A549 (cell line): ENCODE measurements around the gene SCNN1A. TPM values are rescaled to one million over a fixed set of nuclear protein-coding genes. Genes with fewer than 3 reads are reported as not detected.

Source experiments
- ATAC-seq, 2 experiments: fragments of 200-7000 bp in 1 of 2; fragments of >200 bp in 1 of 2; cut with Nextera tagmentation in 1 of 2; cut with Tn5 transposase in 1 of 2; 3 replicates each; pipeline versions ENCODE4 v1.8.0 to v1.9.1; 2018 to 2020; ENCODE audit warnings: mild to moderate bottlenecking in 1 of 2, moderate library complexity in 1 of 2
- CTCF ChIA-PET: fragments of 300-600 bp; sonication (Branson Sonifier 250); formaldehyde crosslinking; extraction: SDS; loops from one replicate; lab custom pipeline; 2021; ENCODE audit warnings: antibody characterized with exemption, inconsistent platforms; lab: Yijun Ruan, JAX
- POLR2A ChIA-PET: fragments of 350-600 bp; formaldehyde crosslinking; extraction: SDS; loops from one replicate; lab custom pipeline; 2021; ENCODE audit warnings: antibody characterized with exemption, inconsistent platforms; lab: Yijun Ruan, JAX
- DNase-seq, 2 experiments: peaks; one replicate each; pipeline versions ENCODE4 v3.0.0 to v3.0.0-alpha.2; 2011 to 2016; ENCODE audit warnings: low read depth in 1 of 2, low spot score in 1 of 2
- FAIRE-seq: peaks from 2 replicates; lab custom pipeline; 2011; peaks lifted over from hg19 to GRCh38; lab: Jason Lieb, UNC
- H3K27ac ChIP-seq, 2 experiments: fragments of >200 bp; sonication (Bioruptor Twin); formaldehyde crosslinking; 3 replicates each; pipeline ENCODE4 v1.5.1; 2016 to 2017
- H3K4me1 ChIP-seq: fragments of >200 bp; sonication (Bioruptor Twin); formaldehyde crosslinking; 3 replicates; pipeline ENCODE4 v1.6.1; 2016
- H3K4me2 ChIP-seq: fragments of >200 bp; sonication (Bioruptor Twin); formaldehyde crosslinking; 3 replicates; pipeline ENCODE4 v1.6.1; 2016
- H3K4me3 ChIP-seq: fragments of >200 bp; sonication (Bioruptor Twin); formaldehyde crosslinking; 3 replicates; pipeline ENCODE4 v1.5.1; 2016
- H3K9me3 ChIP-seq: fragments of >200 bp; sonication (Bioruptor Twin); formaldehyde crosslinking; 3 replicates; pipeline ENCODE4 v1.6.1; 2016
- BCL3 ChIP-seq: fragments of >200 bp; sonication (Bioruptor Twin); formaldehyde crosslinking; IDR thresholded peaks from 3 replicates; pipeline ENCODE4 v1.6.1; 2016
- CEBPB ChIP-seq, 2 experiments: fragments of >200 bp in 1 of 2; sonication (Bioruptor Twin) in 1 of 2; formaldehyde crosslinking in 1 of 2; IDR thresholded peaks; 2 replicates each; pipeline ENCODE4 v1.6.1; 2012 to 2016
- CHD2 ChIP-seq: fragments of 150-350 bp; IDR thresholded peaks from 2 replicates; pipeline ENCODE4 v1.6.1; 2014; ENCODE audit warnings: low read length; ENCODE audit not compliant: partially characterized antibody
- E2F6 ChIP-seq: IDR thresholded peaks from 2 replicates; pipeline ENCODE4 v1.6.1; 2012; ENCODE audit warnings: low read depth, borderline replicate concordance
- FOSB ChIP-seq: fragments of 250-450 bp; sonication (Bioruptor Pico); IDR thresholded peaks from 2 replicates; pipeline ENCODE4 v1.5.0; 2020; ENCODE audit warnings: mild to moderate bottlenecking, moderate library complexity
- FOSL2 ChIP-seq, 2 experiments: fragments of 450-650 bp in 1 of 2; fragments of >200 bp in 1 of 2; sonication (Bioruptor Twin) in 1 of 2; formaldehyde crosslinking; IDR thresholded peaks; 2 replicates each; pipeline versions ENCODE4 v1.5.0 to v1.6.1; 2016 to 2020; ENCODE audit warnings: mild to moderate bottlenecking in 1 of 2, moderate library complexity in 1 of 2
- FOXS1 ChIP-seq: fragments of 250-450 bp; sonication (Bioruptor Pico); IDR thresholded peaks from 2 replicates; pipeline ENCODE4 v1.5.0; 2020; ENCODE audit warnings: mild to moderate bottlenecking, moderate library complexity
- GATA3 ChIP-seq: IDR thresholded peaks from 2 replicates; pipeline ENCODE4 v1.6.1; 2012; ENCODE audit warnings: borderline replicate concordance
- HMGXB4 ChIP-seq: fragments of 250-450 bp; sonication (Bioruptor Pico); IDR thresholded peaks from 2 replicates; pipeline ENCODE4 v1.5.0; 2021; ENCODE audit warnings: mild to moderate bottlenecking, moderate library complexity, borderline replicate concordance
- HOXA7 ChIP-seq: fragments of 250-450 bp; sonication (Bioruptor Pico); IDR thresholded peaks from 2 replicates; pipeline ENCODE4 v1.5.0; 2020; ENCODE audit warnings: mild to moderate bottlenecking, moderate library complexity
- HOXB13 ChIP-seq: fragments of 250-450 bp; sonication (Bioruptor Pico); IDR thresholded peaks from 2 replicates; pipeline ENCODE4 v1.5.0; 2020; ENCODE audit warnings: low read depth, mild to moderate bottlenecking, moderate library complexity
- HOXB5 ChIP-seq: fragments of 250-450 bp; sonication (Bioruptor Pico); IDR thresholded peaks from 2 replicates; pipeline ENCODE4 v1.5.0; 2020; ENCODE audit warnings: mild to moderate bottlenecking, moderate library complexity
- JUN ChIP-seq, 2 experiments: fragments of >200 bp; sonication (Bioruptor Twin); formaldehyde crosslinking; IDR thresholded peaks; 2 replicates in 1 of 2; 3 replicates in 1 of 2; pipeline ENCODE4 v1.6.1; 2016 to 2017
- JUNB ChIP-seq: fragments of >200 bp; sonication (Bioruptor Twin); formaldehyde crosslinking; IDR thresholded peaks from 2 replicates; pipeline ENCODE4 v1.6.1; 2016
- KDM1A ChIP-seq: fragments of 200-600 bp; sonication (generic); IDR thresholded peaks from 2 replicates; pipeline ENCODE4 v1.6.1; 2016; ENCODE audit warnings: low read depth, mild to moderate bottlenecking
- KDM5A ChIP-seq: fragments of 200-600 bp; sonication (generic); IDR thresholded peaks from 2 replicates; pipeline ENCODE4 v1.6.1; 2016; ENCODE audit warnings: antibody characterized with exemption, mild to moderate bottlenecking
- MAFK ChIP-seq: fragments of 450-650 bp; IDR thresholded peaks from 2 replicates; pipeline ENCODE4 v1.6.1; 2014; ENCODE audit not compliant: partially characterized antibody
- MAX ChIP-seq: IDR thresholded peaks from 2 replicates; pipeline ENCODE4 v1.6.1; 2012
- NPAS2 ChIP-seq: fragments of 250-450 bp; sonication (Bioruptor Pico); IDR thresholded peaks from 2 replicates; pipeline ENCODE4 v1.8.0; 2022; ENCODE audit warnings: mild to moderate bottlenecking, moderate library complexity, borderline replicate concordance
- PBX3 ChIP-seq: IDR thresholded peaks from 2 replicates; pipeline ENCODE4 v1.6.1; 2012
- POLR2AphosphoS2 ChIP-seq: conservative IDR thresholded peaks from 2 replicates; pipeline ENCODE4 v1.6.1; 2012; ENCODE audit warnings: low read length, improper control_type of control experiment, inconsistent platforms
- RAD21 ChIP-seq, 2 experiments: fragments of >200 bp in 1 of 2; sonication (Bioruptor Twin) in 1 of 2; formaldehyde crosslinking in 1 of 2; IDR thresholded peaks in 1 of 2; conservative IDR thresholded peaks in 1 of 2; 2 replicates in 1 of 2; 3 replicates in 1 of 2; pipeline ENCODE4 v1.6.1; 2012 to 2018; ENCODE audit warnings: inconsistent platforms in 1 of 2
- RFX5 ChIP-seq: fragments of 450-650 bp; IDR thresholded peaks from 2 replicates; pipeline ENCODE4 v1.7.1; 2014; ENCODE audit warnings: antibody characterized with exemption, mild to moderate bottlenecking, moderate library complexity
- RNF2 ChIP-seq: fragments of 200-600 bp; sonication (generic); IDR thresholded peaks from 2 replicates; pipeline ENCODE4 v1.6.1; 2016; ENCODE audit warnings: low read depth, mild to moderate bottlenecking, antibody characterized with exemption, moderate library complexity, borderline replicate concordance
- SMC3 ChIP-seq: fragments of >200 bp; sonication (Bioruptor Twin); formaldehyde crosslinking; IDR thresholded peaks from 3 replicates; pipeline ENCODE4 v1.6.1; 2018; ENCODE audit warnings: inconsistent platforms
- TFCP2L1 ChIP-seq: fragments of 250-450 bp; sonication (Bioruptor Pico); IDR thresholded peaks from 2 replicates; pipeline ENCODE4 v1.5.0; 2021; ENCODE audit warnings: mild to moderate bottlenecking
- ZC3H11A ChIP-seq: fragments of 450-650 bp; IDR thresholded peaks from 2 replicates; pipeline ENCODE4 v1.6.1; 2014; ENCODE audit warnings: antibody characterized with exemption, mild to moderate bottlenecking
- ZFP36 ChIP-seq: fragments of 450-650 bp; IDR thresholded peaks from 2 replicates; pipeline ENCODE4 v1.6.1; 2014; ENCODE audit warnings: borderline replicate concordance; ENCODE audit not compliant: partially characterized antibody
- ZNF302 ChIP-seq: fragments of 250-450 bp; sonication (Bioruptor Pico); IDR thresholded peaks from 2 replicates; pipeline ENCODE4 v1.9.0; 2021; ENCODE audit warnings: inconsistent platforms, mild to moderate bottlenecking, moderate library complexity
- ZSCAN20 ChIP-seq: fragments of 250-450 bp; sonication (Bioruptor Pico); IDR thresholded peaks from 2 replicates; pipeline ENCODE4 v1.8.0; 2022; ENCODE audit warnings: mild to moderate bottlenecking, moderate library complexity
- WGBS: methylation state at CpG from one replicate; pipeline ENCODE4 v1.1.6; 2017; ENCODE audit errors: missing lambda C conversion rate; 5-methylcytosine and 5-hydroxymethylcytosine counted together
- polyA plus RNA-seq, 4 experiments: library from polyadenylated mRNA; depleted of rRNA in 3 of 4; stranded (reverse); fragments of >200 nt; fragmentation: RNase III in 1 of 4; extraction: RNeasy Plus Mini Kit Qiagen cat#74134 plus additional on column Dnase treatment in 1 of 4; gene quantifications; 2 replicates in 3 of 4; 3 replicates in 1 of 4; pipeline ENCODE4 v1.2.3, GENCODE V29; 2011 to 2017

SCNN1A gene
- polyA plus RNA-seq, 2 of the 4 experiments (the other 2 are of a cell fraction): 6.0 to 7.0 TPM

- WGBS: 86% methylated on average over 3 of the region's 8 CpGs
- no peak overlapping the region for H3K4me2 ChIP-seq
- peaks cover 26% of the 10 kb centered on the region for H3K4me1 ChIP-seq
- no peak overlapping the region for H3K4me3 ChIP-seq
- peak overlapping the region in 1 of 2 experiments; percentile 68; a peak in 3 of 6 replicates for H3K27ac ChIP-seq
- POLR2A ChIA-PET: interaction anchor here (1.1 kb wide), 1 partner anchor 159 kb away, joined by 3 read pairs; the partner anchor contains the start of gene VAMP1
- CTCF ChIA-PET: interaction anchor here (1.2 to 3.1 kb wide), 5 partner anchors 10 to 154 kb away, joined by 3 to 10 read pairs (median 6); no protein-coding TSS in a partner anchor
- no peak; a peak in 1 of 6 replicates for ATAC-seq
- no peak for DNase-seq
- no peak for TF ChIP-seq RNF2
- peak; percentile 78; the same call in 1 of the 2 replicates for TF ChIP-seq POLR2AphosphoS2
- 0 out of 2 replicates have a peak, but pooled peaks have one; percentile 37 for TF ChIP-seq TFCP2L1
- no peaks in the 10 kb centered on the region for H3K9me3 ChIP-seq
- FAIRE-seq: no peak
Measured at GRCh38 chr12:6311822-6312528, 63.4 kb downstream of the SCNN1A start.

- ATAC-seq: no peak
- H3K27ac ChIP-seq: peak overlapping the region in 1 of 2 experiments; percentile 33; a peak in 3 of 6 replicates
- CTCF ChIA-PET: interaction anchor here (1.2 to 2.3 kb wide), 3 partner anchors 16 to 32 kb away, joined by 3 to 4 read pairs (median 4); no protein-coding TSS in a partner anchor
- WGBS: 86% methylated on average over 17 of the region's 43 CpGs
- no peaks in the 10 kb centered on the region for H3K9me3 ChIP-seq
- H3K4me3 ChIP-seq: peak overlapping the region; percentile 31; the same call in 1 of the 3 replicates
- no peak for DNase-seq
- peaks cover 21% of the 10 kb centered on the region for H3K4me1 ChIP-seq
- H3K4me2 ChIP-seq: peak overlapping the region; percentile 65
- no peak for FAIRE-seq
- POLR2A ChIA-PET: interaction anchor here (1.1 kb wide), 1 partner anchor 160 kb away, joined by 3 read pairs; the partner anchor contains the start of gene VAMP1
- TF ChIP-seq TFCP2L1: peak; percentile 87; the same call in 1 of the 2 replicates
- no peak for TF ChIP-seq JUNB
- TF ChIP-seq HOXB5: no peak
- no peak for TF ChIP-seq PBX3
- no peak for TF ChIP-seq ZC3H11A
- no peak for TF ChIP-seq SMC3
- no peak for TF ChIP-seq HMGXB4 (CRISPR knock-in tag)
- no peak for TF ChIP-seq E2F6
- no peak for TF ChIP-seq NPAS2 (CRISPR knock-in tag)
- TF ChIP-seq FOSL2 (IDR thresholded peaks at IDR 0.05): no peak
- TF ChIP-seq FOSL2 (CRISPR knock-in tag; IDR thresholded peaks at IDR 0.05): no peak
- TF ChIP-seq BCL3: no peak
- no peak for TF ChIP-seq RFX5
- peak; percentile 47; the same call in 1 of the 2 replicates for TF ChIP-seq FOSB (CRISPR knock-in tag)
- TF ChIP-seq JUN (IDR thresholded peaks at IDR 0.05): no peak
- TF ChIP-seq HOXA7 (CRISPR knock-in tag): peak; percentile 72; the same call in 1 of the 2 replicates
- TF ChIP-seq MAX: no peak
- no peak for TF ChIP-seq KDM5A
- TF ChIP-seq RNF2: no peak
- TF ChIP-seq RAD21 (conservative IDR thresholded peaks at IDR 0.05 in 1 of 2, IDR thresholded peaks at IDR 0.05 in 1 of 2): no peak
- no peak for TF ChIP-seq MAFK
- TF ChIP-seq CHD2: peak; percentile 14
- TF ChIP-seq ZSCAN20 (CRISPR knock-in tag): no peak
- TF ChIP-seq HOXB13: no peak
- no peak for TF ChIP-seq KDM1A
- TF ChIP-seq ZNF302 (CRISPR knock-in tag): no peak
- no peak for TF ChIP-seq GATA3
- no peak for TF ChIP-seq CEBPB (IDR thresholded peaks at IDR 0.05)
- TF ChIP-seq ZFP36: no peak
- no peak for TF ChIP-seq FOXS1 (CRISPR knock-in tag)
Measured at GRCh38 chr12:6310771-6311610, 64.4 kb downstream of the SCNN1A start.
